Measurements from ENCODE around the gene RAD54L.

DNA sequence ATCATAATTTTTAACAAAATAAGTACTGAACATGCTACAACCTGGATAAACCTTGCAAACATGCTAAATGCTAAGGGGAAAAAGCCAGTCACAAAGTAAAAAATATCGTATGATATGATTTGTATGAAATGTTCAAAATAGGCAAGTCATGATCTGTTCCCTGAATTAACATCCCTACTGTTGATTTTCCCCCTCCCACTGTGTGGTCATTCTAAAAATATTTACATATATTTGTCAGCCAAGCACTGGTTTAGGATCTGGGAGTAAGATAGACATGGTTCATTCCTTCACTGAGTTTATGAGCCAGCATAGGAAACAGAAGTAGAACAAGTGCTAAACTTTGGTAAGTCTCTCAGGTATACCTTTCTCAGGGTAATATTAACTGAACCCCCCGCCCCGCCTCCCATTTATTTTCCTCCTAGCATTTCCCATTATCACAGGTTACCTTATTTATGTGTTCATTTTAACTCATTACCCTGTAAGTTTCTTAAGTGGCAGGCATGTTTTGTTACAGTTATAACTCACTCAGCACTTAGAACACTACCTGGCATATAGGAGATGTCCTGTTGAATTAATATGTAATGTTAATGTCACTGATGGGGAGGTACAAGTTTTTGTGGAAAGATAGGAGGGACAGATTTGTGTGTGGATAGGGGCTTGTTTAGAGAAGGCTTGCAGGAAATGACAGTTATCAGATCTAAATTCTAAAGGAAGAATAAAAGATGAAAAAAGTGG is 68.3 kb downstream of the RAD54L start:
- TF ChIP-seq, protein P1, sequence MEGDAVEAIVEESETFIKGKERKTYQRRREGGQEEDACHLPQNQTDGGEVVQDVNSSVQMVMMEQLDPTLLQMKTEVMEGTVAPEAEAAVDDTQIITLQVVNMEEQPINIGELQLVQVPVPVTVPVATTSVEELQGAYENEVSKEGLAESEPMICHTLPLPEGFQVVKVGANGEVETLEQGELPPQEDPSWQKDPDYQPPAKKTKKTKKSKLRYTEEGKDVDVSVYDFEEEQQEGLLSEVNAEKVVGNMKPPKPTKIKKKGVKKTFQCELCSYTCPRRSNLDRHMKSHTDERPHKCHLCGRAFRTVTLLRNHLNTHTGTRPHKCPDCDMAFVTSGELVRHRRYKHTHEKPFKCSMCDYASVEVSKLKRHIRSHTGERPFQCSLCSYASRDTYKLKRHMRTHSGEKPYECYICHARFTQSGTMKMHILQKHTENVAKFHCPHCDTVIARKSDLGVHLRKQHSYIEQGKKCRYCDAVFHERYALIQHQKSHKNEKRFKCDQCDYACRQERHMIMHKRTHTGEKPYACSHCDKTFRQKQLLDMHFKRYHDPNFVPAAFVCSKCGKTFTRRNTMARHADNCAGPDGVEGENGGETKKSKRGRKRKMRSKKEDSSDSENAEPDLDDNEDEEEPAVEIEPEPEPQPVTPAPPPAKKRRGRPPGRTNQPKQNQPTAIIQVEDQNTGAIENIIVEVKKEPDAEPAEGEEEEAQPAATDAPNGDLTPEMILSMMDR (IDR thresholded peaks at IDR 0.05) = no peak
- TF ChIP-seq EP300 (IDR thresholded peaks at IDR 0.05) = no peak

Data from esophagus muscularis mucosa (tissue), 3 donors.